ENCODE data around the gene CLPTM1.
"Not testable (repeated sequence)": the region's sequence is repeated elsewhere in the genome, so short reads cannot be mapped to it uniquely, and the experiment has no call there.

Gene CLPTM1, protein sequence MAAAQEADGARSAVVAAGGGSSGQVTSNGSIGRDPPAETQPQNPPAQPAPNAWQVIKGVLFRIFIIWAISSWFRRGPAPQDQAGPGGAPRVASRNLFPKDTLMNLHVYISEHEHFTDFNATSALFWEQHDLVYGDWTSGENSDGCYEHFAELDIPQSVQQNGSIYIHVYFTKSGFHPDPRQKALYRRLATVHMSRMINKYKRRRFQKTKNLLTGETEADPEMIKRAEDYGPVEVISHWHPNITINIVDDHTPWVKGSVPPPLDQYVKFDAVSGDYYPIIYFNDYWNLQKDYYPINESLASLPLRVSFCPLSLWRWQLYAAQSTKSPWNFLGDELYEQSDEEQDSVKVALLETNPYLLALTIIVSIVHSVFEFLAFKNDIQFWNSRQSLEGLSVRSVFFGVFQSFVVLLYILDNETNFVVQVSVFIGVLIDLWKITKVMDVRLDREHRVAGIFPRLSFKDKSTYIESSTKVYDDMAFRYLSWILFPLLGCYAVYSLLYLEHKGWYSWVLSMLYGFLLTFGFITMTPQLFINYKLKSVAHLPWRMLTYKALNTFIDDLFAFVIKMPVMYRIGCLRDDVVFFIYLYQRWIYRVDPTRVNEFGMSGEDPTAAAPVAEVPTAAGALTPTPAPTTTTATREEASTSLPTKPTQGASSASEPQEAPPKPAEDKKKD

DNA sequence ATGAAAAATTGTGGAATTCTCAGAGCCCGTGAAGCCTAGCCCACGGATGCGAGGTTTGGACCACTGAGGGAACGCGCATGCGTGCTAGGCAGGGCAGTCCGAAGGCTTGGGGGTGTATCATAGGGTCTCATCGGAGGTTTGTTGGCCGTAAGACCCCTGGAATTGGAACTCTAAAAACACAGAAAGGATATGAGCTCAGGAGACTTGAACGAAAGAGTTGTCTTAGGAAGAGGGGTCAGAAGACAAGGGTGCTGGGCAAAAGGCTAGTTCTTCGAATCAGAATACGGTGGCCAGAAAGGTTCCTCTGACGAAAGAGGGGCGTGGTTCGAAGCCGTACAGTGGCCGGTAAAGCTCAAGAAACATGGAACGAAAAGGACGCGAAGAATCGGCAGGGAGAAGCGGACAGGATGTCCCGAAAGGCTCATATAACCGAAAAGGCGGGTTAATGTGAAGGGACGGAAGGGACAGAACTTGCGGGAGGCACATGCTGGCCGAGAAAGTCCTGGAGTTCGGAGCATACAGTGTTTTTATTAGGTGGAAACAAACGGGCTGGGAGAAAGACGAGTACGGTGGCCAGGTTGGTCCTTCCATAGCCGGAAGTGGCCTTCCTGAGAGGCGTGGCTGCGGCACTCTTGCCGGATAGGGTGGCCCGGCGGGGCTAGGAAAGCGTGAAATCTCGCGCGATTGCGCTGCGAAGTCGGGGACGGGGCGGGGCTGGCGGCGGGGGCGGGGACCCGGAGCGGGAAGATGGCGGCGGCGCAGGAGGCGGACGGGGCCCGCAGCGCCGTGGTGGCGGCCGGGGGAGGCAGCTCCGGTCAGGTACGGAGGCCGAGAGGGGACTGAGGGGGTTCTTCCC, at the start of gene CLPTM1:
CLPTM1 (plus strand) TSS at position 732 of the 856 bp plus-strand sequence; CDS start at position 748, 16 bp downstream.
- DNase-seq (ENCODE audit: low read depth in 2 of 2), result peak; percentile 94 to 95

GRCh38 chr19:44905437-44906160, 49.6 kb upstream of the CLPTM1 start, which contains the start of gene APOE:
Gene APOE, plus strand, starts transcription at chr19:44905796. Its CDS starts 829 bp downstream, at chr19:44906625.
- DNase-seq (ENCODE audit: low read depth in 2 of 2), result no peak

DNA sequence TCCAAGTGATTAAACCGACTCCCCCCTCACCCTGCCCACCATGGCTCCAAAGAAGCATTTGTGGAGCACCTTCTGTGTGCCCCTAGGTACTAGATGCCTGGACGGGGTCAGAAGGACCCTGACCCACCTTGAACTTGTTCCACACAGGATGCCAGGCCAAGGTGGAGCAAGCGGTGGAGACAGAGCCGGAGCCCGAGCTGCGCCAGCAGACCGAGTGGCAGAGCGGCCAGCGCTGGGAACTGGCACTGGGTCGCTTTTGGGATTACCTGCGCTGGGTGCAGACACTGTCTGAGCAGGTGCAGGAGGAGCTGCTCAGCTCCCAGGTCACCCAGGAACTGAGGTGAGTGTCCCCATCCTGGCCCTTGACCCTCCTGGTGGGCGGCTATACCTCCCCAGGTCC, 47.6 kb upstream of the CLPTM1 start:
- no peak for DNase-seq (ENCODE audit: low read depth in 2 of 2)

- DNase-seq (ENCODE audit: low read depth in 2 of 2), result no peak
Measured at GRCh38 chr19:44908074-44908835, 46.9 kb upstream of the CLPTM1 start.

DNA sequence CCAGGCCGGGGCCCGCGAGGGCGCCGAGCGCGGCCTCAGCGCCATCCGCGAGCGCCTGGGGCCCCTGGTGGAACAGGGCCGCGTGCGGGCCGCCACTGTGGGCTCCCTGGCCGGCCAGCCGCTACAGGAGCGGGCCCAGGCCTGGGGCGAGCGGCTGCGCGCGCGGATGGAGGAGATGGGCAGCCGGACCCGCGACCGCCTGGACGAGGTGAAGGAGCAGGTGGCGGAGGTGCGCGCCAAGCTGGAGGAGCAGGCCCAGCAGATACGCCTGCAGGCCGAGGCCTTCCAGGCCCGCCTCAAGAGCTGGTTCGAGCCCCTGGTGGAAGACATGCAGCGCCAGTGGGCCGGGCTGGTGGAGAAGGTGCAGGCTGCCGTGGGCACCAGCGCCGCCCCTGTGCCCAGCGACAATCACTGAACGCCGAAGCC, 46.3 kb upstream of the CLPTM1 start:
- DNase-seq (ENCODE audit: low read depth in 2 of 2), result no peak

GRCh38 chr19:44909775-44910174, 45.4 kb upstream of the CLPTM1 start:
- no peak for DNase-seq (ENCODE audit: low read depth in 2 of 2)

DNA sequence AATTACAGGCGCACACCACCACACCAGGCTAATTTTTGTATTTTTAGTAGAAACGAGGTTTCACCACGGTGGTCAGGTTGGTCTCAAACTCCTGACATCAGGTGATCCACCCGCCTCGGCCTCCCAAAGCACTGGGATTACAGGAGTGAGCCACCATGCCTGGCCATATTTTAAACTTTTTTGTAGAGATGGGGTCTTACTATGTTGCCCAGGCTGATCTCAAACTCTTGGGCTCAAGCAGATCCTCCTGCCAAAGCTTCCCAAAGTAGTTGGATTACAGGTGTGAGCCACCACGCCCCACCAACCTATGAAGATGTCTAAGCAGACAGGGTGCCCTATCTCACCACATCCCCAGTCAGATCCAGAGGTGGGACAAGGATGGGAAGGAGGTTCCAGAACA, 43.3 kb upstream of the CLPTM1 start:
- not testable (repeated sequence) for DNase-seq (ENCODE audit: low read depth in 2 of 2)

DNA sequence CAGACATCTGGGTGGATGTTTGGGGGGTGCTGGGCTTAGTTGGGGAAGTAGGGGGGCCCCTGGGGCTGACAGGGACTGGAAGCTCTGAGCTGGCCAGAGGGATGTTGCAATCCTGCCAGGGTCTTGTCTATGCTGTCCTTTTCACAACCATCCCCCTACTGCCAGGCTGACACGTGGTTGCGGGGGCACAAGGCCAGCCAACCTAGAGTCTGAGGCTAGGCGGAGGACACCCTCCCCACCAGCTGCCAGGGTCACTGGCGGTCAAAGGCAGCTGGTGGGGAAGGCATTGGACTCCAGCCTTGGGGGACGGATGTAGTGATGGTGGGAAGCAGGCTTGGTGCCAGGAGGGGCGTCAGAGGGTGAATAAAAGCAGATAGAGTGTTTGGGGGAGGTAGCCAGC, 42.3 kb upstream of the CLPTM1 start:
- no peak for DNase-seq (ENCODE audit: low read depth in 2 of 2)

- DNase-seq (ENCODE audit: low read depth in 2 of 2), result not testable (repeated sequence)
Measured at GRCh38 chr19:44913512-44914432, 41.4 kb upstream of the CLPTM1 start.

- peak; percentile 61 to 67 for DNase-seq (ENCODE audit: low read depth in 2 of 2)
Measured at GRCh38 chr19:44914433-44915206, 40.6 kb upstream of the CLPTM1 start, which contains the start of gene APOC1. Gene APOC1, plus strand, starts transcription at chr19:44914608. Its CDS starts 284 bp downstream, at chr19:44914892.

DNA sequence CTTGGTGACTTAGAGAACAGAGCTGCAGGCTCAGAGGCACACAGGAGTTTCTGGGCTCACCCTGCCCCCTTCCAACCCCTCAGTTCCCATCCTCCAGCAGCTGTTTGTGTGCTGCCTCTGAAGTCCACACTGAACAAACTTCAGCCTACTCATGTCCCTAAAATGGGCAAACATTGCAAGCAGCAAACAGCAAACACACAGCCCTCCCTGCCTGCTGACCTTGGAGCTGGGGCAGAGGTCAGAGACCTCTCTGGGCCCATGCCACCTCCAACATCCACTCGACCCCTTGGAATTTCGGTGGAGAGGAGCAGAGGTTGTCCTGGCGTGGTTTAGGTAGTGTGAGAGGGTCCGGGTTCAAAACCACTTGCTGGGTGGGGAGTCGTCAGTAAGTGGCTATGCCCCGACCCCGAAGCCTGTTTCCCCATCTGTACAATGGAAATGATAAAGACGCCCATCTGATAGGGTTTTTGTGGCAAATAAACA, 30.9 kb upstream of the CLPTM1 start:
- DNase-seq (ENCODE audit: low read depth in 2 of 2), result no peak

DNA sequence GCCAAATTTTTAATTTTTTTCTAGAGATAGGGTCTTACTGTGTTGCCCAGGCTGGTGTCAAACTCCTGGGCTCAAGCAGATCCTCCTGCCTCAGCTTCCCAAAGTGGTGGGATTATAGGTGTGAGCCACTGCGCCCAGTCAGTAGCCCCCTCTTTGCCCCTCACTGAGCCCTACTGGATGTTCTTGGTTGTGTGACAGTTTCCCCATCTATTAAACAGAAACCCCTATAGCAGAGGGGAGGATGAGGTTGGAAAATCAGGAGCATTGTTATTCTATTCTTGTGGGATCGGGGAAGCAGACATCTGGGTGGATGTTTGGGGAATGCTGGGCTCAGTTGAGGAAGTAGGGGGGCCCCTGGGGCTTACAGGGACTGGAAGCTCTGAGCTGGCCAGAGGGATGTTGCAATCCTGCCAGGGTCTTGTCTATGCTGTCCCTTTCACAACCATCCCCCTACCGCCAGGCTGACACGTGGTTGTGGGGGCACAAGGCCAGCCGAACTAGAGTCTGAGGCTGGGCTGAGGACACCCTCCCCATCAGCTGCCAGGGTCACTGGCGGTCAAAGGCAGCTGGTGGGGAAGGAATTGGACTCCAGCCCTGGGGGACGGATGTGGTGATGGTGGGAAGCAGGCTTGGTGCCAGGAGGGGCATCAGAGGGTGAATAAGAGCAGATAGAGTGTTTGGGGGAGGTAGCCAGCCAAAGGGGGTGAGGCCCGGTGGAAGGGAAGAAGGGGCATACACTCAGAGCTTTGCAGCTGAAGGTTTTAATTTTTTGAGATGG, 29.9 kb upstream of the CLPTM1 start:
- no peak for DNase-seq (ENCODE audit: low read depth in 2 of 2)

- DNase-seq (ENCODE audit: low read depth in 2 of 2), result not testable (repeated sequence)
Measured at GRCh38 chr19:44926245-44927077, 28.7 kb upstream of the CLPTM1 start.

- DNase-seq (ENCODE audit: low read depth in 2 of 2), result no peak
Measured at GRCh38 chr19:44927746-44928145, 27.4 kb upstream of the CLPTM1 start.

DNA sequence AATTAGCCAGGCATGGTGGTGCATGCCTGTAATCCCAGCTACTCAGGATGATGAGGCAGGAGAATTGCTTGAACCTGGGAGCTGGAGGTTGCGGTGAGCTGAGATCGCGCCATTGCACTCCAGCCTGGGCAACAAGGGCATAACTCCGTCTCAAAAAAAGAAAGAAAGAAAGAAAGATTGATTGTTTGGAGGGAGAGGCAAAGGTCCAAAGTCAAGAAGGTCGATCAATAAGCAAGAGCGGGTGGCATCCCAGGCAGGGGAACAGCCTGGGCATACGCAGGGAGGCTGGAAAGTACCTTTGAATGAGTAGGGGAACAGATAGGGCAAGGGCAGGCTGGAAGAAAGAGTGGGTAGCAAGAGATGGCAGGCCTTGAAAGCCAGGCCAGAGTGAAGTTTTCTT, 25.1 kb upstream of the CLPTM1 start:
- DNase-seq (ENCODE audit: low read depth in 2 of 2), result no peak

GRCh38 chr19:44931541-44931940, 23.6 kb upstream of the CLPTM1 start:
- DNase-seq (ENCODE audit: low read depth in 2 of 2), result no peak

DNA sequence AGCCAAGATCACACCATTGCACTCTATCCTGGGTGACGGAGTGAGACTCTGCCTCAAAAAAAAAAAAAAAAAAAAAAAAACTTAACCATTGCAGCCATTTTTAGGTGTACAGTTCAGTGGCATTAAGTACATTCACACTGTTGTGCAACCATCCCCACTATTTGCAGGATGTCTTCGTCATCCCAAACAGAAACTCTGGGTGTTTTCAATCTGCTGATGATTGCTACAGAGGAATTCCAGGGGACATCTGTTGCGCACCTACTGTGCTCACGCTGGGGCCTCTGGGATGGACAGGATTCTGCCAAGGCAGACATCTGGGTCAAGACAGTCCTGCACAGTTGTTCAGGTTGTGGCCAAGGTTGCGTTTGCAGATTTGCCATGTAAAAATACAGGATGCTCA, 15.5 kb upstream of the CLPTM1 start:
- no peak for DNase-seq (ENCODE audit: low read depth in 2 of 2)
